Measurements from ENCODE around the gene MLYCD. TPM values are rescaled to one million over a fixed set of nuclear protein-coding genes. Genes with fewer than 3 reads are reported as not detected.
A peak's percentile ranks its signal among the peaks of the same experiment; 100 is the strongest.

The MLYCD gene
- total and polyA plus RNA-seq, 2 experiments from 2014 or later: 9.3 to 10.6 TPM

GRCh38 chr16:83942074-83942473, 43.2 kb downstream of the MLYCD start:
- no peak for TF ChIP-seq CTCF (IDR thresholded peaks at IDR 0.05; ENCODE audit: low read depth, low read length)
- H3K27ac ChIP-seq: no peak overlapping the region
- H3K4me1 ChIP-seq (ENCODE audit: low read depth): no peaks in the 10 kb centered on the region
- H3K27me3 ChIP-seq: no peaks in the 10 kb centered on the region
- no peaks in the 10 kb centered on the region for H3K36me3 ChIP-seq
- H3K9me3 ChIP-seq (ENCODE audit: low read depth): no peaks in the 10 kb centered on the region
- no peak for DNase-seq (ENCODE audit: low read depth in 1 of 2, low spot score in 1 of 2)
- H3K4me3 ChIP-seq: no peak overlapping the region

GRCh38 chr16:83942815-83943515, 44.0 kb downstream of the MLYCD start:
- H3K9me3 ChIP-seq (ENCODE audit: low read depth): no peaks in the 10 kb centered on the region
- H3K27ac ChIP-seq: no peak overlapping the region
- no peak overlapping the region for H3K4me3 ChIP-seq
- no peak for TF ChIP-seq CTCF (IDR thresholded peaks at IDR 0.05; ENCODE audit: low read depth, low read length)
- no peaks in the 10 kb centered on the region for H3K4me1 ChIP-seq (ENCODE audit: low read depth)
- DNase-seq (ENCODE audit: low read depth in 1 of 2, low spot score in 1 of 2): no peak
- H3K36me3 ChIP-seq: no peaks in the 10 kb centered on the region
- no peaks in the 10 kb centered on the region for H3K27me3 ChIP-seq

GRCh38 chr16:83943516-83944050, 44.7 kb downstream of the MLYCD start:
- no peak for TF ChIP-seq CTCF (IDR thresholded peaks at IDR 0.05; ENCODE audit: low read depth, low read length)
- peak in 1 of 2 donors; percentile 17 for DNase-seq (ENCODE audit: low read depth in 1 of 2, low spot score in 1 of 2)

GRCh38 chr16:83945587-83945986, 46.7 kb downstream of the MLYCD start:
- Histone ChIP-seq H3K27ac (no peak overlapping the region), H3K4me1 (ENCODE audit: low read depth) (no peaks in the 10 kb centered on the region), H3K27me3 (no peaks in the 10 kb centered on the region), H3K36me3 (no peaks in the 10 kb centered on the region), H3K9me3 (ENCODE audit: low read depth) (no peaks in the 10 kb centered on the region), H3K4me3 (no peak overlapping the region)
- no peak for TF ChIP-seq CTCF (IDR thresholded peaks at IDR 0.05; ENCODE audit: low read depth, low read length)
- no peak for DNase-seq (ENCODE audit: low read depth in 1 of 2, low spot score in 1 of 2)

More at GRCh38 chr16:83943516-83944050, 44.7 kb downstream of the MLYCD start:
- H3K4me3 ChIP-seq: no peak overlapping the region
- H3K9me3 ChIP-seq (ENCODE audit: low read depth): no peaks in the 10 kb centered on the region
- H3K27me3 ChIP-seq: no peaks in the 10 kb centered on the region
- H3K36me3 ChIP-seq: no peaks in the 10 kb centered on the region
- no peak overlapping the region for H3K27ac ChIP-seq
- no peaks in the 10 kb centered on the region for H3K4me1 ChIP-seq (ENCODE audit: low read depth)

- Histone ChIP-seq H3K36me3 (no peaks in the 10 kb centered on the region), H3K27me3 (no peaks in the 10 kb centered on the region), H3K4me3 (no peak overlapping the region), H3K9me3 (ENCODE audit: low read depth) (no peaks in the 10 kb centered on the region), H3K27ac (no peak overlapping the region), H3K4me1 (ENCODE audit: low read depth) (no peaks in the 10 kb centered on the region)
- no peak for TF ChIP-seq CTCF (IDR thresholded peaks at IDR 0.05; ENCODE audit: low read depth, low read length)
- DNase-seq (ENCODE audit: low read depth in 1 of 2, low spot score in 1 of 2): no peak
Measured at GRCh38 chr16:83946154-83946780, 47.4 kb downstream of the MLYCD start.
